Esophagus squamous epithelium (tissue), 4 donors: ENCODE data around the gene IPCEF1.
"Not testable (repeated sequence)": the region's sequence is repeated elsewhere in the genome, so short reads cannot be mapped to it uniquely, and the experiment has no call there.

Experiments used
- CTCF ChIP-seq, 6 experiments: fragments of 450-650 bp in 4 of 6; fragments of 200-600 bp in 2 of 6; sonication (generic) in 2 of 6; IDR thresholded peaks; one replicate each; pipeline ENCODE4 v1.5.1; 2016 to 2019; ENCODE audit warnings: antibody characterized with exemption in 6 of 6, mild to moderate bottlenecking in 4 of 6, moderate library complexity in 4 of 6
- POLR2A ChIP-seq, 4 donors: fragments of 450-650 bp; IDR thresholded peaks; one replicate each; pipeline ENCODE4 v1.6.1; 2017; ENCODE audit warnings: antibody characterized with exemption in 4 of 4, mild to moderate bottlenecking in 4 of 4, moderate library complexity in 3 of 4

DNA sequence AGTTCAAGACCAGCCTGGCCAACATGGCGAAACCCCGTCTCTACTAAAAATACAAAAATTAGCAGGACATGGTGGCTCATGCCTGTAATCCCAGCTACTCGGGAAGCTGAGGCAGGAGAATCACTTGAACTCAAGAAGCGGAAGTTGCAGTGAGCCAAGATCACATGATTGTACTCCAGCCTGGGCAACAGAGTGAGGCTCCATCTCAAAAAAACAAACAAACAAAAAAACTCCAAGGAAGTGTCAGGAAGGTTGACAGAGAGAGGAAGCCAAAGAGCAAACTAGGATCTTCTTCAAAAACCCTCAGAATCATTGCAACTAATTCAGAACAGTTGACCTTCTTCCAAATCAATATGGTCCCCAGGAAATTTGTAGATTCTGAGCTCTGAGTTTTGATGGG is 154.9 kb downstream of the IPCEF1 start:
- not testable (repeated sequence) for TF ChIP-seq POLR2A, CTCF (IDR thresholded peaks at IDR 0.05)
